Measurements from ENCODE around the gene ALS2.

DNA sequence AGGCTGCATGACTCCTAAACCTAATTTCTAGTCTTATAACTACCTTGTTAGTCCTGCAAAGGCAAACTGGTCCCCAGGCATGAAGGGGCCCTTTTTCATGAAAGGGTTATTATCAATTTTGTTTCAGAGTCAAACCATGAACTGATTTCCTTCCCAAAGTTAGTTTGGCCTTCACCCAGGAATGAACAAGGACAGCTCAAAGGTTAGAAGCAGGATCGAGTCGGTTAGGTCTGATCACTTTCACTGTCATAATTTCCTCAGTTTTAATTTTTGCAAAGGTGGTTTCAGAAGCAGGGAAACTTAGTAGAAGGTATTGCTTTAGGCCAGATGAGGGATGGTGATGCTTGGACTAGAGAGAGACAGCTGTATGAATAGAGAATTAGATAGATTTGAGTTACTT lies 8.7 kb upstream of the ALS2 start:
- TF ChIP-seq, protein P1, sequence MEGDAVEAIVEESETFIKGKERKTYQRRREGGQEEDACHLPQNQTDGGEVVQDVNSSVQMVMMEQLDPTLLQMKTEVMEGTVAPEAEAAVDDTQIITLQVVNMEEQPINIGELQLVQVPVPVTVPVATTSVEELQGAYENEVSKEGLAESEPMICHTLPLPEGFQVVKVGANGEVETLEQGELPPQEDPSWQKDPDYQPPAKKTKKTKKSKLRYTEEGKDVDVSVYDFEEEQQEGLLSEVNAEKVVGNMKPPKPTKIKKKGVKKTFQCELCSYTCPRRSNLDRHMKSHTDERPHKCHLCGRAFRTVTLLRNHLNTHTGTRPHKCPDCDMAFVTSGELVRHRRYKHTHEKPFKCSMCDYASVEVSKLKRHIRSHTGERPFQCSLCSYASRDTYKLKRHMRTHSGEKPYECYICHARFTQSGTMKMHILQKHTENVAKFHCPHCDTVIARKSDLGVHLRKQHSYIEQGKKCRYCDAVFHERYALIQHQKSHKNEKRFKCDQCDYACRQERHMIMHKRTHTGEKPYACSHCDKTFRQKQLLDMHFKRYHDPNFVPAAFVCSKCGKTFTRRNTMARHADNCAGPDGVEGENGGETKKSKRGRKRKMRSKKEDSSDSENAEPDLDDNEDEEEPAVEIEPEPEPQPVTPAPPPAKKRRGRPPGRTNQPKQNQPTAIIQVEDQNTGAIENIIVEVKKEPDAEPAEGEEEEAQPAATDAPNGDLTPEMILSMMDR (IDR thresholded peaks at IDR 0.05 in 4 of 5, conservative IDR thresholded peaks at IDR 0.05 in 1 of 5) = no peak
- no peak for TF ChIP-seq POLR2A (IDR thresholded peaks at IDR 0.05)

Data from gastrocnemius medialis (tissue), 4 donors.